ENCODE results near the gene MINAR2. TPM values are rescaled to one million over a fixed set of nuclear protein-coding genes. Genes with fewer than 3 reads are reported as not detected.

Gene MINAR2
- total and polyA plus RNA-seq, 2 donors (not counting 1 experiment from before 2014, with no cell fraction given) = not detected

DNA sequence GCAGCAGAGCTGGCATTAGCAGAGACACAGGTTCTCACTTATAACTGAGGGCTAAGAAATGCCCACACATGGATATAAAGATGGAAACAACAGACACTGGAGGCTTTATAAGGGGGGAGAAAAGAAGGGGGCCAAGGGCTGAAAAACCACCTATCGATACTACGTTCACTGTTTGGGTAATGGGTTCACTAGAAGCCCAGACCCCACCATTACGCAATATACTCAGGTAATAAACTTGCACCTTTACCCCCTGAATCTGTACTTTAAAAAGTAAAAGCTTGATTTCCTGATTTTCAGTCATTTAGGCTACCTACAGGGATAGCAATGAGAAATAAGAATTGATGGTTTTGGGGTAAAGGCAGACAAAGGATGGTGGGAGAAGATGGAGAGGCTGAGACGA is 1.9 kb upstream of the MINAR2 start:
- Histone ChIP-seq H3K36me3 (replicated peaks in 1 of 2; ENCODE audit: control extremely low read depth in 1 of 2, control insufficient read depth in 1 of 2, extremely low read depth in 1 of 2, insufficient read depth in 2 of 2, low read length in 1 of 2) (no peaks in the 10 kb centered on the region), H3K4me3 (ENCODE audit: control extremely low read depth in 1 of 5, extremely low read depth in 1 of 5, insufficient read depth in 1 of 5, low read depth in 2 of 5, low read length in 4 of 5) (no peak overlapping the region), H3K9me3 (ENCODE audit: control extremely low read depth in 1 of 3, control insufficient read depth in 2 of 3, insufficient read depth in 1 of 3, low read length in 2 of 3) (no peaks in the 10 kb centered on the region), H3K4me2 (replicated peaks; ENCODE audit: low read depth, low read length, poor library complexity, severe bottlenecking) (no peak overlapping the region), H3K4me1 (ENCODE audit: control insufficient read depth in 2 of 2, insufficient read depth in 2 of 2, low read length in 2 of 2) (no peaks in the 10 kb centered on the region), H3K27me3 (replicated peaks in 1 of 4; ENCODE audit: control extremely low read depth in 1 of 4, control insufficient read depth in 3 of 4, insufficient read depth in 4 of 4, low read length in 3 of 4) (no peaks in the 10 kb centered on the region), H3K9ac (ENCODE audit: low read length) (no peak overlapping the region), H4K20me1 (ENCODE audit: control insufficient read depth, insufficient read depth, low read length, poor library complexity, severe bottlenecking) (no peaks in the 10 kb centered on the region), H2AFZ (ENCODE audit: insufficient read depth, low read depth, low read length, poor library complexity, severe bottlenecking) (no peak overlapping the region), H3K79me2 (ENCODE audit: control insufficient read depth, insufficient read depth, low read length) (no peaks in the 10 kb centered on the region), H3K27ac (ENCODE audit: low read length in 2 of 2) (no peak overlapping the region)
- DNase-seq = no peak
- no peaks in the 10 kb centered on the region for H3K4me1 Mint-ChIP-seq
- no peaks in the 10 kb centered on the region for H3K9me3 Mint-ChIP-seq (ENCODE audit: insufficient read depth)
- intact Hi-C loops (cut with micrococcal nuclease) = no loop called here
- no peak overlapping the region for H3K27ac Mint-ChIP-seq
- ChIA-PET POLR2A (no interaction called here), CTCF (no interaction called here)
- no peak overlapping the region for H3K4me3 Mint-ChIP-seq
- TF ChIP-seq, protein P1, sequence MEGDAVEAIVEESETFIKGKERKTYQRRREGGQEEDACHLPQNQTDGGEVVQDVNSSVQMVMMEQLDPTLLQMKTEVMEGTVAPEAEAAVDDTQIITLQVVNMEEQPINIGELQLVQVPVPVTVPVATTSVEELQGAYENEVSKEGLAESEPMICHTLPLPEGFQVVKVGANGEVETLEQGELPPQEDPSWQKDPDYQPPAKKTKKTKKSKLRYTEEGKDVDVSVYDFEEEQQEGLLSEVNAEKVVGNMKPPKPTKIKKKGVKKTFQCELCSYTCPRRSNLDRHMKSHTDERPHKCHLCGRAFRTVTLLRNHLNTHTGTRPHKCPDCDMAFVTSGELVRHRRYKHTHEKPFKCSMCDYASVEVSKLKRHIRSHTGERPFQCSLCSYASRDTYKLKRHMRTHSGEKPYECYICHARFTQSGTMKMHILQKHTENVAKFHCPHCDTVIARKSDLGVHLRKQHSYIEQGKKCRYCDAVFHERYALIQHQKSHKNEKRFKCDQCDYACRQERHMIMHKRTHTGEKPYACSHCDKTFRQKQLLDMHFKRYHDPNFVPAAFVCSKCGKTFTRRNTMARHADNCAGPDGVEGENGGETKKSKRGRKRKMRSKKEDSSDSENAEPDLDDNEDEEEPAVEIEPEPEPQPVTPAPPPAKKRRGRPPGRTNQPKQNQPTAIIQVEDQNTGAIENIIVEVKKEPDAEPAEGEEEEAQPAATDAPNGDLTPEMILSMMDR (IDR thresholded peaks at IDR 0.05) = no peak
- no peak for TF ChIP-seq EZH2 (IDR thresholded peaks at IDR 0.05; ENCODE audit: borderline replicate concordance, insufficient read depth, low read depth, low read length, poor library complexity, severe bottlenecking)
- WGBS (ENCODE audit: insufficient coverage) = no CpG with 5 or more reads among the region's 4 CpGs
- no peaks in the 10 kb centered on the region for H3K27me3 Mint-ChIP-seq
- ATAC-seq (ENCODE audit: low read depth) = no peak

DNA sequence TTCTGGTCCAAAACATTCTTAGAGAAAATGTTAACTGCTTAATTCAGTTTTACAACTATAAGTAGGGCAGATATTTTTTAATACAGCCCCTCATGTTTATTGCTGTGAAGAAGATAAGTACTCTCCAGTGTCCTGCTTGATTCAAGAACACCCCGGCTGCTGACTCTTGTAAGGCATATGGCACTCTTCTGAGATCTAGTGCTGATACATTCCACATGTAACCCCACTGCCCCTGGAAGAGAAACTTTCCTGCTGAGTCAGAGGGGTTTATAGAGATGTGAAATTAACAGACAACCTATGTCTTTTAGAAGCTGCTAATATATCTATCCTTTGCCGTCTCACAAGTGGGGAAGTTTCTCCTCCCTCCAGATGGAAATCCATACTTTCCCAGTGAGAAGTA is 1.0 kb upstream of the MINAR2 start:
- TF ChIP-seq, protein P1 (IDR thresholded peaks at IDR 0.05) = no peak
- TF ChIP-seq EZH2 (IDR thresholded peaks at IDR 0.05; ENCODE audit: borderline replicate concordance, insufficient read depth, low read depth, low read length, poor library complexity, severe bottlenecking) = no peak
- H3K27me3 ChIP-seq (replicated peaks in 1 of 4; ENCODE audit: control extremely low read depth in 1 of 4, control insufficient read depth in 3 of 4, insufficient read depth in 4 of 4, low read length in 3 of 4) = no peaks in the 10 kb centered on the region
- no peak overlapping the region for H3K9ac ChIP-seq (ENCODE audit: low read length)
- H3K4me2 ChIP-seq (replicated peaks; ENCODE audit: low read depth, low read length, poor library complexity, severe bottlenecking) = no peak overlapping the region
- DNase-seq (no peak), ATAC-seq (ENCODE audit: low read depth) (no peak)
- H3K36me3 ChIP-seq (replicated peaks in 1 of 2; ENCODE audit: control extremely low read depth in 1 of 2, control insufficient read depth in 1 of 2, extremely low read depth in 1 of 2, insufficient read depth in 2 of 2, low read length in 1 of 2) = no peaks in the 10 kb centered on the region
- Mint-ChIP-seq H3K4me1 (no peaks in the 10 kb centered on the region), H3K4me3 (no peak overlapping the region), H3K9me3 (ENCODE audit: insufficient read depth) (no peaks in the 10 kb centered on the region), H3K27ac (no peak overlapping the region), H3K27me3 (no peaks in the 10 kb centered on the region)
- no CpG with 5 or more reads among the region's 2 CpGs for WGBS (ENCODE audit: insufficient coverage)
- no peak overlapping the region for H2AFZ ChIP-seq (ENCODE audit: insufficient read depth, low read depth, low read length, poor library complexity, severe bottlenecking)
- H3K27ac ChIP-seq (ENCODE audit: low read length in 2 of 2) = no peak overlapping the region
- no peaks in the 10 kb centered on the region for H3K4me1 ChIP-seq (ENCODE audit: control insufficient read depth in 2 of 2, insufficient read depth in 2 of 2, low read length in 2 of 2)
- H3K79me2 ChIP-seq (ENCODE audit: control insufficient read depth, insufficient read depth, low read length) = no peaks in the 10 kb centered on the region
- ChIA-PET CTCF (no interaction called here), POLR2A (no interaction called here)
- no peak overlapping the region for H3K4me3 ChIP-seq (ENCODE audit: control extremely low read depth in 1 of 5, extremely low read depth in 1 of 5, insufficient read depth in 1 of 5, low read depth in 2 of 5, low read length in 4 of 5)
- intact Hi-C loops (cut with micrococcal nuclease) = no loop called here
- H4K20me1 ChIP-seq (ENCODE audit: control insufficient read depth, insufficient read depth, low read length, poor library complexity, severe bottlenecking) = no peaks in the 10 kb centered on the region
- no peaks in the 10 kb centered on the region for H3K9me3 ChIP-seq (ENCODE audit: control extremely low read depth in 1 of 3, control insufficient read depth in 2 of 3, insufficient read depth in 1 of 3, low read length in 2 of 3)
